Transverse colon (tissue), 4 donors: Measurements from ENCODE around the gene NDST4. TPM values are rescaled to one million over a fixed set of nuclear protein-coding genes. Genes with fewer than 3 reads are reported as not detected.

ENCODE experiments used
- DNase-seq: peaks from one replicate; pipeline ENCODE4 v3.0.0-alpha.2; 2019
- H3K27ac ChIP-seq, 4 donors: fragments of 200-600 bp; sonication (generic); 2 replicates each; pipeline ENCODE4 v1.5.1; 2016 to 2018; ENCODE audit warnings: inconsistent platforms in 4 of 4
- H3K27me3 ChIP-seq: fragments of 200-600 bp; sonication (generic); 2 replicates; pipeline ENCODE4 v1.5.1; 2017; ENCODE audit warnings: inconsistent platforms
- H3K36me3 ChIP-seq, 4 donors: fragments of 200-600 bp; sonication (generic); 2 replicates each; pipeline ENCODE4 v1.5.1; 2017 to 2019; ENCODE audit warnings: inconsistent platforms in 4 of 4
- H3K4me1 ChIP-seq, 4 donors: fragments of 200-600 bp; sonication (generic); 2 replicates each; pipeline ENCODE4 v1.5.1; 2017 to 2020; ENCODE audit warnings: inconsistent platforms in 4 of 4
- H3K4me3 ChIP-seq, 4 donors: fragments of 200-600 bp; sonication (generic); 1 replicate in 1 of 4; 2 replicates in 3 of 4; pipeline versions ENCODE4 v1.5.1 to v1.6.1; 2017 to 2019; ENCODE audit warnings: inconsistent platforms in 4 of 4
- H3K9me3 ChIP-seq, 2 donors: fragments of 200-600 bp; sonication (generic); 2 replicates each; pipeline ENCODE4 v1.5.1; 2017 to 2019; ENCODE audit warnings: inconsistent platforms in 2 of 2
- CTCF ChIP-seq, 5 experiments: fragments of 200-600 bp in 3 of 5; fragments of 450-650 bp in 2 of 5; sonication (generic) in 3 of 5; IDR thresholded peaks; 1 replicate in 2 of 5; 2 replicates in 3 of 5; pipeline ENCODE4 v1.5.1; 2016 to 2017; ENCODE audit warnings: antibody characterized with exemption in 5 of 5, inconsistent platforms in 3 of 5, mild to moderate bottlenecking in 2 of 5, moderate library complexity in 1 of 5
- EP300 ChIP-seq: sonication (generic); formaldehyde crosslinking; IDR thresholded peaks from one replicate; pipeline ENCODE4 v1.6.1; 2017; ENCODE audit warnings: antibody characterized with exemption, low read depth
- POLR2A ChIP-seq: fragments of 450-650 bp; IDR thresholded peaks from one replicate; pipeline ENCODE4 v1.6.1; 2016; ENCODE audit warnings: antibody characterized with exemption, mild to moderate bottlenecking, moderate library complexity
- POLR2AphosphoS5 ChIP-seq, 3 donors: sonication (generic); formaldehyde crosslinking; IDR thresholded peaks; one replicate each; pipeline ENCODE4 v1.6.1; 2016; ENCODE audit warnings: antibody characterized with exemption in 3 of 3
- WGBS, 2 donors: methylation state at CpG; one replicate each; pipeline ENCODE4 v1.1.5; 2018; ENCODE audit warnings: low coverage in 1 of 2; 5-methylcytosine and 5-hydroxymethylcytosine counted together
- in situ Hi-C, 4 donors: fragments of 200-750 bp; cut with MboI; loops; one replicate each; pipeline versions ENCODE4 v1.15.0 to v1.15.1; 2017; ENCODE audit warnings: low sequenced_read_pairs in 3 of 4, low pct_ligation_motif_present in 1 of 4, low pct_unique_long_range_greater_than_20kb in 1 of 4
- intact Hi-C: fragments of 100-400 bp; cut with DNase I; formaldehyde crosslinking; loops from one replicate; pipeline ENCODE4 v1.15.1; 2023; ENCODE audit warnings: low total_unique reads
- total RNA-seq, 4 donors: library from RNA; depleted of rRNA; stranded (reverse); fragments of >200 nt; gene quantifications; one replicate each; pipeline ENCODE4 v1.1.0, GENCODE V29; 2016

The NDST4 gene
- total RNA-seq, 4 donors from 2014 or later: 0.14 TPM; not detected in 3

- H3K27me3 ChIP-seq: no peaks in the 10 kb centered on the region
- H3K27ac ChIP-seq: no peak overlapping the region
- H3K36me3 ChIP-seq: no peaks in the 10 kb centered on the region
- no peak overlapping the region for H3K4me3 ChIP-seq
- H3K9me3 ChIP-seq: no peaks in the 10 kb centered on the region
- in situ Hi-C loops (no loop called here), intact Hi-C loops (no loop called here)
- H3K4me1 ChIP-seq: no peaks in the 10 kb centered on the region
- DNase-seq: no peak
- TF ChIP-seq CTCF (IDR thresholded peaks at IDR 0.05): no peak
- no peak for TF ChIP-seq POLR2AphosphoS5 (IDR thresholded peaks at IDR 0.05)
- TF ChIP-seq POLR2A: no peak
- TF ChIP-seq EP300: no peak
These were observed 208.4 kb downstream of the NDST4 start for GRCh38 chr4:114905017-114905416.

GRCh38 chr4:114900934-114901333 is 212.5 kb downstream of the NDST4 start:
- Histone ChIP-seq H3K4me3 (no peak overlapping the region), H3K9me3 (no peaks in the 10 kb centered on the region), H3K36me3 (no peaks in the 10 kb centered on the region), H3K4me1 (no peaks in the 10 kb centered on the region), H3K27me3 (no peaks in the 10 kb centered on the region), H3K27ac (no peak overlapping the region)
- intact Hi-C loops: no loop called here
- no peak for DNase-seq
- TF ChIP-seq POLR2A (no peak), POLR2AphosphoS5 (IDR thresholded peaks at IDR 0.05) (no peak), CTCF (IDR thresholded peaks at IDR 0.05) (no peak), EP300 (no peak)
- in situ Hi-C loops: no loop called here
- 75 to 87% methylated on average over 4 of the region's 4 CpGs for WGBS, 2 donors

GRCh38 chr4:114890773-114891172 is 222.6 kb downstream of the NDST4 start:
- TF ChIP-seq POLR2AphosphoS5 (IDR thresholded peaks at IDR 0.05) (no peak), CTCF (IDR thresholded peaks at IDR 0.05) (no peak), POLR2A (no peak), EP300 (no peak)
- Histone ChIP-seq H3K4me1 (no peaks in the 10 kb centered on the region), H3K4me3 (no peak overlapping the region), H3K36me3 (no peaks in the 10 kb centered on the region), H3K27me3 (no peaks in the 10 kb centered on the region), H3K9me3 (no peaks in the 10 kb centered on the region), H3K27ac (no peak overlapping the region)
- no peak for DNase-seq
- 50 to 67% methylated on average over 1 of the region's 1 CpG for WGBS, 2 donors
- intact Hi-C loops (no loop called here), in situ Hi-C loops (no loop called here)

- 47% methylated on average over 2 of the region's 2 CpGs for WGBS, 2 donors
- in situ Hi-C loops: no loop called here
These were observed 226.7 kb downstream of the NDST4 start for GRCh38 chr4:114886761-114887160.

GRCh38 chr4:114883641-114884040 is 229.8 kb downstream of the NDST4 start:
- DNase-seq: no peak
- Histone ChIP-seq H3K27ac (no peak overlapping the region), H3K36me3 (no peaks in the 10 kb centered on the region), H3K4me3 (no peak overlapping the region), H3K27me3 (no peaks in the 10 kb centered on the region), H3K9me3 (no peaks in the 10 kb centered on the region), H3K4me1 (no peaks in the 10 kb centered on the region)
- intact Hi-C loops (loop anchor here (10.0 kb wide), 1 partner anchor 161 kb away; no protein-coding TSS in a partner anchor), in situ Hi-C loops (no loop called here)
- no peak for TF ChIP-seq CTCF (IDR thresholded peaks at IDR 0.05)
- 96% methylated on average over 5 of the region's 5 CpGs; no CpG with 5 or more reads in 1 of the 2 donors for WGBS, 2 donors

More at GRCh38 chr4:114886761-114887160, 226.7 kb downstream of the NDST4 start:
- TF ChIP-seq POLR2AphosphoS5 (IDR thresholded peaks at IDR 0.05) (no peak), EP300 (no peak)
- Histone ChIP-seq H3K36me3 (no peaks in the 10 kb centered on the region), H3K4me3 (no peak overlapping the region), H3K27ac (no peak overlapping the region), H3K27me3 (no peaks in the 10 kb centered on the region), H3K4me1 (no peaks in the 10 kb centered on the region), H3K9me3 (no peaks in the 10 kb centered on the region)
- intact Hi-C loops: loop anchor here (10.0 kb wide), 1 partner anchor 158 kb away; no protein-coding TSS in a partner anchor
- no peak for DNase-seq
